ENCODE data around the gene TUBA4A. TPM values are rescaled to one million over a fixed set of nuclear protein-coding genes. Genes with fewer than 3 reads are reported as not detected.

The TUBA4A gene
- polyA plus RNA-seq, 2 donors, result 89.0 to 161 TPM

GRCh38 chr2:219246559-219246958, 7.2 kb downstream of the TUBA4A start:
- 92 to 93% methylated on average over 10 of the region's 10 CpGs for WGBS, 2 donors
- H3K4me1 ChIP-seq (ENCODE audit: control insufficient read depth in 2 of 2, insufficient read depth in 2 of 2, low read length in 1 of 2), result peaks cover 13 to 36% of the 10 kb centered on the region in 2 donors
- H3K4me3 ChIP-seq (ENCODE audit: low read depth in 1 of 2, low read length in 2 of 2), result no peak overlapping the region
- peaks cover 10 to 19% of the 10 kb centered on the region in 2 donors for H3K36me3 ChIP-seq (ENCODE audit: control insufficient read depth in 2 of 2, insufficient read depth in 2 of 2, low read length in 1 of 2)
- peak overlapping the region; percentile 12 to 44 for H3K27ac ChIP-seq (ENCODE audit: low read depth in 2 of 2, low read length in 1 of 2)
- H3K27me3 ChIP-seq (ENCODE audit: control insufficient read depth in 1 of 2, insufficient read depth in 2 of 2, low read length in 2 of 2), result no peaks in the 10 kb centered on the region
- H3K9me3 ChIP-seq (ENCODE audit: control insufficient read depth in 2 of 2, insufficient read depth in 1 of 2, low read depth in 1 of 2, low read length in 1 of 2), result no peaks in the 10 kb centered on the region

GRCh38 chr2:219245899-219246230, 7.9 kb downstream of the TUBA4A start:
- H3K27ac ChIP-seq (ENCODE audit: low read depth in 2 of 2, low read length in 1 of 2), result peak overlapping the region; percentile 91 to 96
- no peaks in the 10 kb centered on the region for H3K9me3 ChIP-seq (ENCODE audit: control insufficient read depth in 2 of 2, insufficient read depth in 1 of 2, low read depth in 1 of 2, low read length in 1 of 2)
- H3K4me1 ChIP-seq (ENCODE audit: control insufficient read depth in 2 of 2, insufficient read depth in 2 of 2, low read length in 1 of 2), result peaks cover 13 to 29% of the 10 kb centered on the region in 2 donors
- WGBS, 2 donors, result 9 to 13% methylated on average over 10 of the region's 10 CpGs
- no peaks in the 10 kb centered on the region for H3K27me3 ChIP-seq (ENCODE audit: control insufficient read depth in 1 of 2, insufficient read depth in 2 of 2, low read length in 2 of 2)
- peak overlapping the region; percentile 81 to 93 for H3K4me3 ChIP-seq (ENCODE audit: low read depth in 1 of 2, low read length in 2 of 2)
- peaks cover 10 to 13% of the 10 kb centered on the region in 2 donors for H3K36me3 ChIP-seq (ENCODE audit: control insufficient read depth in 2 of 2, insufficient read depth in 2 of 2, low read length in 1 of 2)

- H3K4me1 ChIP-seq (ENCODE audit: control insufficient read depth in 2 of 2, insufficient read depth in 2 of 2, low read length in 1 of 2), result peaks cover 9 to 23% of the 10 kb centered on the region in 2 donors
- peak within 1 kb of the TSS; percentile 81 to 93 for H3K4me3 ChIP-seq (ENCODE audit: low read depth in 1 of 2, low read length in 2 of 2)
- no peaks in the 10 kb centered on the region for H3K9me3 ChIP-seq (ENCODE audit: control insufficient read depth in 2 of 2, insufficient read depth in 1 of 2, low read depth in 1 of 2, low read length in 1 of 2)
- H3K27me3 ChIP-seq (ENCODE audit: control insufficient read depth in 1 of 2, insufficient read depth in 2 of 2, low read length in 2 of 2), result no peaks in the 10 kb centered on the region
- H3K36me3 ChIP-seq (ENCODE audit: control insufficient read depth in 2 of 2, insufficient read depth in 2 of 2, low read length in 1 of 2), result peaks cover 7 to 10% of the 10 kb centered on the region in 2 donors
- H3K27ac ChIP-seq (ENCODE audit: low read depth in 2 of 2, low read length in 1 of 2), result peak within 1 kb of the TSS; percentile 91 to 96
- WGBS, 2 donors, result 0% methylated on average over 45 to 46 of the region's 46 CpGs
These were observed 8.4 kb downstream of the TUBA4A start, which contains the start of the genes GLB1L and STK16 for GRCh38 chr2:219245148-219245898. GLB1L (minus strand) TSS chr2:219245444; CDS start chr2:219243573, 1,871 bp downstream. STK16 (plus strand) TSS chr2:219245479; CDS start chr2:219246000, 521 bp downstream.

- Histone ChIP-seq H3K27ac (ENCODE audit: low read depth in 2 of 2, low read length in 1 of 2) (peak overlapping the region; percentile 91 to 96), H3K4me1 (ENCODE audit: control insufficient read depth in 2 of 2, insufficient read depth in 2 of 2, low read length in 1 of 2) (peaks cover 7 to 18% of the 10 kb centered on the region in 2 donors), H3K9me3 (ENCODE audit: control insufficient read depth in 2 of 2, insufficient read depth in 1 of 2, low read depth in 1 of 2, low read length in 1 of 2) (no peaks in the 10 kb centered on the region), H3K4me3 (ENCODE audit: low read depth in 1 of 2, low read length in 2 of 2) (peak overlapping the region; percentile 81 to 93), H3K27me3 (ENCODE audit: control insufficient read depth in 1 of 2, insufficient read depth in 2 of 2, low read length in 2 of 2) (no peaks in the 10 kb centered on the region), H3K36me3 (ENCODE audit: control insufficient read depth in 2 of 2, insufficient read depth in 2 of 2, low read length in 1 of 2) (peaks cover 6 to 7% of the 10 kb centered on the region in 2 donors)
- WGBS, 2 donors, result 35% methylated on average over 6 of the region's 6 CpGs
These were observed 8.9 kb downstream of the TUBA4A start for GRCh38 chr2:219244789-219245147.

- Histone ChIP-seq H3K4me1 (ENCODE audit: control insufficient read depth in 2 of 2, insufficient read depth in 2 of 2, low read length in 1 of 2) (peaks cover 3 to 8% of the 10 kb centered on the region in 2 donors), H3K27ac (ENCODE audit: low read depth in 2 of 2, low read length in 1 of 2) (no peak overlapping the region), H3K4me3 (ENCODE audit: low read depth in 1 of 2, low read length in 2 of 2) (no peak overlapping the region), H3K9me3 (ENCODE audit: control insufficient read depth in 2 of 2, insufficient read depth in 1 of 2, low read depth in 1 of 2, low read length in 1 of 2) (no peaks in the 10 kb centered on the region), H3K36me3 (ENCODE audit: control insufficient read depth in 2 of 2, insufficient read depth in 2 of 2, low read length in 1 of 2) (peaks cover 6% of the 10 kb centered on the region in 2 donors), H3K27me3 (ENCODE audit: control insufficient read depth in 1 of 2, insufficient read depth in 2 of 2, low read length in 2 of 2) (no peaks in the 10 kb centered on the region)
- WGBS, 2 donors, result 36 to 46% methylated on average over 28 of the region's 28 CpGs
These were observed 10.4 kb downstream of the TUBA4A start for GRCh38 chr2:219243291-219243761.

GRCh38 chr2:219234331-219234730, 19.4 kb downstream of the TUBA4A start:
- H3K27ac ChIP-seq (ENCODE audit: low read depth in 2 of 2, low read length in 1 of 2), result no peak overlapping the region
- H3K9me3 ChIP-seq (ENCODE audit: control insufficient read depth in 2 of 2, insufficient read depth in 1 of 2, low read depth in 1 of 2, low read length in 1 of 2), result no peaks in the 10 kb centered on the region
- H3K4me1 ChIP-seq (ENCODE audit: control insufficient read depth in 2 of 2, insufficient read depth in 2 of 2, low read length in 1 of 2), result no peaks in the 10 kb centered on the region
- 75 to 96% methylated on average over 3 of the region's 3 CpGs for WGBS, 2 donors
- peaks cover 24 to 32% of the 10 kb centered on the region in 2 donors for H3K36me3 ChIP-seq (ENCODE audit: control insufficient read depth in 2 of 2, insufficient read depth in 2 of 2, low read length in 1 of 2)
- H3K4me3 ChIP-seq (ENCODE audit: low read depth in 1 of 2, low read length in 2 of 2), result no peak overlapping the region
- H3K27me3 ChIP-seq (ENCODE audit: control insufficient read depth in 1 of 2, insufficient read depth in 2 of 2, low read length in 2 of 2), result no peaks in the 10 kb centered on the region

- peak overlapping the region; percentile 94 to 99 for H3K27ac ChIP-seq (ENCODE audit: low read depth in 2 of 2, low read length in 1 of 2)
- H3K27me3 ChIP-seq (ENCODE audit: control insufficient read depth in 1 of 2, insufficient read depth in 2 of 2, low read length in 2 of 2), result no peaks in the 10 kb centered on the region
- peaks cover 17 to 23% of the 10 kb centered on the region in 2 donors for H3K36me3 ChIP-seq (ENCODE audit: control insufficient read depth in 2 of 2, insufficient read depth in 2 of 2, low read length in 1 of 2)
- peaks cover 9 to 10% of the 10 kb centered on the region in 2 donors for H3K4me1 ChIP-seq (ENCODE audit: control insufficient read depth in 2 of 2, insufficient read depth in 2 of 2, low read length in 1 of 2)
- peak overlapping the region; percentile 70 to 76 for H3K4me3 ChIP-seq (ENCODE audit: low read depth in 1 of 2, low read length in 2 of 2)
- 0% methylated on average over 24 of the region's 24 CpGs for WGBS, 2 donors
- no peaks in the 10 kb centered on the region for H3K9me3 ChIP-seq (ENCODE audit: control insufficient read depth in 2 of 2, insufficient read depth in 1 of 2, low read depth in 1 of 2, low read length in 1 of 2)
These were observed 23.6 kb downstream of the TUBA4A start for GRCh38 chr2:219230059-219230540.

- H3K27ac ChIP-seq (ENCODE audit: low read depth in 2 of 2, low read length in 1 of 2), result peak within 1 kb of the TSS; percentile 94 to 99
- 0% methylated on average over 73 to 80 of the region's 80 CpGs for WGBS, 2 donors
- H3K27me3 ChIP-seq (ENCODE audit: control insufficient read depth in 1 of 2, insufficient read depth in 2 of 2, low read length in 2 of 2), result no peaks in the 10 kb centered on the region
- H3K9me3 ChIP-seq (ENCODE audit: control insufficient read depth in 2 of 2, insufficient read depth in 1 of 2, low read depth in 1 of 2, low read length in 1 of 2), result no peaks in the 10 kb centered on the region
- H3K4me1 ChIP-seq (ENCODE audit: control insufficient read depth in 2 of 2, insufficient read depth in 2 of 2, low read length in 1 of 2), result peaks cover 9 to 10% of the 10 kb centered on the region in 2 donors
- H3K4me3 ChIP-seq (ENCODE audit: low read depth in 1 of 2, low read length in 2 of 2), result peak within 1 kb of the TSS; percentile 76 to 85
- peaks cover 20 to 26% of the 10 kb centered on the region in 2 donors for H3K36me3 ChIP-seq (ENCODE audit: control insufficient read depth in 2 of 2, insufficient read depth in 2 of 2, low read length in 1 of 2)
These were observed 24.2 kb downstream of the TUBA4A start, which contains the start of the genes ANKZF1 and ATG9A for GRCh38 chr2:219229305-219230058. ANKZF1 (plus strand) TSS chr2:219229806; CDS start chr2:219230258, 452 bp downstream. ATG9A (minus strand) TSS chr2:219229636; CDS start chr2:219228024, 1,612 bp downstream.

GRCh38 chr2:219228911-219229304, 24.8 kb downstream of the TUBA4A start:
- Histone ChIP-seq H3K4me1 (ENCODE audit: control insufficient read depth in 2 of 2, insufficient read depth in 2 of 2, low read length in 1 of 2) (peaks cover 9 to 10% of the 10 kb centered on the region in 2 donors), H3K27ac (ENCODE audit: low read depth in 2 of 2, low read length in 1 of 2) (peak overlapping the region; percentile 94 to 99), H3K36me3 (ENCODE audit: control insufficient read depth in 2 of 2, insufficient read depth in 2 of 2, low read length in 1 of 2) (peaks cover 25 to 27% of the 10 kb centered on the region in 2 donors), H3K4me3 (ENCODE audit: low read depth in 1 of 2, low read length in 2 of 2) (peak overlapping the region; percentile 76 to 85), H3K9me3 (ENCODE audit: control insufficient read depth in 2 of 2, insufficient read depth in 1 of 2, low read depth in 1 of 2, low read length in 1 of 2) (no peaks in the 10 kb centered on the region), H3K27me3 (ENCODE audit: control insufficient read depth in 1 of 2, insufficient read depth in 2 of 2, low read length in 2 of 2) (no peaks in the 10 kb centered on the region)
- WGBS, 2 donors, result 1 to 2% methylated on average over 17 to 19 of the region's 19 CpGs
